Measurements from ENCODE around the gene FSTL3. TPM values are rescaled to one million over a fixed set of nuclear protein-coding genes. Genes with fewer than 3 reads are reported as not detected.

FSTL3 gene
- total RNA-seq (2022; extraction: Qiagen RNA extraction; ENCODE audit: low read depth): 122 to 180 TPM (median 158 TPM) in 5 replicates

GRCh38 chr19:676339-677105, at the start of gene FSTL3:
FSTL3 (plus strand) TSS chr19:676392; CDS start chr19:676424, 32 bp downstream.

DNA sequence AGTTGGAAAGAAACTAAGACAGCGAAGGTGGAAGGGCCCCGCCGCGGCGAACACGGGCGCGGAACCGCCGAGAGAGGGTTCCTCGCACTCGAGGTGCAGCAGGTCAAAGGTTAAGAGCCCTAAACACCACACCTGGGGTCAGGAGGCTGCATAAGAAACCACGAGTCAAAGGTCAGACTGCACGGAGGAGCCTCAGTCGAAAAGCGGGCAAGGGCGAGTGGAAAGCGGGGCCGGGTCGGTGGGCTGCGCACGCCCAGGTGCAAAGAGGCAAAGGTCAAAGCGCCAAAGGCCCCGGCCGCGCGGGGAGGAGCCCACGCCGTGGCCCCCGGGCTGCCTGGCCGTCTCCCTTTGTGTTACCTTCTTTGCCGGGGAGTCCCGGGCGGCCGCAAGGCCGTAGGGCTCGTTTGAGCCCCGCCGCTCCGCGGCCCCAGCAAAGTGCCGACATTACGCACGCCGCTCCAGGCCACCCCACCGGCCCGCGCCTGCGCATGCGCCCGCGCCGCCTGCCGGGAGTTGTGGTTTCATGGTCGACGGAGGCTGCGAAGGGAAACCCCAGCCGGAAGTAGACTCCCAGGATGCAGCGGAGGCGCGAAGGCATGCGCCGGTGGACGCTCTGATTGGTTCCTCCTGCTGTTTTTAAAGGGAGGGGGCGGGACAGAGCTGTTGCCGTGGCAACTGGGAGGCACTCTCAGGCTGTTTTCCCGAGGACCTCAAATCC, 43.0 kb upstream of the FSTL3 start, which contains the start of gene POLRMT:
POLRMT (minus strand) TSS at position 470 of the 718 bp plus-strand sequence; CDS start at position 445, 25 bp downstream.

GRCh38 chr19:639253-640160, 36.7 kb upstream of the FSTL3 start, which contains the start of gene FGF22:
FGF22 (plus strand) TSS chr19:639879; CDS start chr19:639926, 47 bp downstream.

GRCh38 chr19:662962-663681, 13.1 kb upstream of the FSTL3 start, which contains the start of gene RNF126:
RNF126 (minus strand) TSS chr19:663214; CDS start chr19:663121, 93 bp downstream.

DNA sequence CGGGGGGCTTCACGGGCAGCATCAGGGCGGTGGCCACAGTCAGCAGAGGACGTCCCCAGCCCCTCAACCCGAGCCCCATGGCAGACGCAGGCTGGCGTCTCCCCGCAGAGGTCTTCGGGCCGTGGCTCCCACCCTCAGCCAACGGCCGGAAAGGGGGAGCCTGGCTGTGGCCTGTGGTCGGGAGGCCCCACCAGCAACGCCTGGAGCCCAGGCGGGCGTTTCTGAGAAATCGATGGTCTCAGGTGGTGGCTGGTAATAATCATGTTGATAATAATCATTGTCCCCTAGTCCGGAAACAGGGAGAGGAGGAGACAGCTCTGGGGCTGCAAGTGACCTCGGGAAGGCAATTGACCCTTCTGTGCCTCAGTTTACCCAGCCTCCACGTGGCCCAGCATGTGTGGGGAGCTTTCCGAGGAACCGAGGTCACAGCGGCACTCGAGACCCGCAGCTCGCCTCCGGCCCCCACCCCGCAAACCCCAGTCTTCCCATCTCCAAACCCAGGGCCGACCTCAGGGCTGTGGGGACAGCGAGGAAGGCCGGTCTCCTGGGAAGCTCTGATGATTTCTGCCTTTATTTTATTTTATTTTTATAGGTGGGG, 19.3 kb downstream of the FSTL3 start, which contains the start of gene PRSS57:
PRSS57 (minus strand) TSS at position 101 of the 598 bp plus-strand sequence; CDS start at position 79, 22 bp downstream.

DNA sequence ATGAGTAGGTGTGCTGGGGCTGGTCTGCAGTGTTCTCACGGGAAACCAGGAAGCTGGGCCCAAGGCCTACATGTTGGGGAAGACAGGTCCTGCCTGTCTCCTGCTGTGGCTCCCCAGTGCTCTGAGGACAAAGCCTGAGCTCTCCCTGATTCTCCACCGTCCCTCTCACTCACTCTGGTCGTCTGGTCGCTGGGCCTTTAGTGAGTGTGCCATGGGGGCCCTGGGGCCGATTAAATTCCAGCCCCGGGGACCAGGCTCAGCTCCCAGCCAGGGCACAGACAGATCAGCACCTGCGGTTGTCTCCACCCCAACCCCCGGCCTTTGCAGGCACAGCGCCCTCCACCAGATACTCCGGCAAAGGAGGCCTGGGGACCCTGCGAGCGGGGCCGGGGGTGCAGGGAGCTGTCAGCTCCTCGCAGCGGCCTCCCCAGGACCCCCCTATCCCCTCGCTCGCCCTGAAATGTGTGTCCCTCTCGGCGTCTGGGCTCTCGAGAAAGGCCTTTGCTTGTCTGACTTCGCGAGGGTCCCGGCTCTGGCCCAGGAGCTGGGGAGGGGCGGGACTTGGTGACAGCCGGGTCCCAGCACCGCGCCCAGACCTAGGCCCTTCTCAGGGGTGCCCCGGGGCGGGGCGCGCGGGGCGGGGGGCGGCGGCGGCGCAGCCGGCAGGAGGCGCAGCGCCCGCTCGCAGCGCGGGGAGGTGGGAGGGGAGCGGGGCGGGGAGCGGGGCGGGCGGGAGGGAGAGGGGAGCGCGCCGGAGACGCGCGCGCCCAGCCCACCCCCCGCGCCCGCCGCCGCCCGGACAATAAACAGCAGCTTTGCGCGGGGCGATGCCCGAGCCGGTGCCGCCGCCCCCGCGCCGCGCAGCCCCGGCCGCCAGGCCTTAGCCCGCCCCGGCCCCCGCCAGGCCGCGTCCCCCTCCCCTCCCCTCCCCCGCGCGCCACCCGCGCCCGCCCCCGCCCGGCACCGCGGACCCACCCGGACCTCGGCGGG, 32.3 kb downstream of the FSTL3 start, which contains the start of gene PALM:
PALM (plus strand) TSS at position 782 of the 990 bp plus-strand sequence. CDS start 212 bp downstream, outside the sequence.

Other genes starting within 250 kb of the FSTL3 start
- gene SHC2, start 215.4 kb upstream of the FSTL3 start, total RNA-seq (2022; extraction: Qiagen RNA extraction; ENCODE audit: low read depth): 0.63 to 1.4 TPM (median 0.97 TPM) in 5 replicates
- 0.15 to 0.28 TPM (median 0.19 TPM) in 5 replicates for gene MADCAM1, start 179.9 kb upstream of the FSTL3 start, total RNA-seq (2022; extraction: Qiagen RNA extraction; ENCODE audit: low read depth)
- gene TPGS1, start 168.9 kb upstream of the FSTL3 start, total RNA-seq (2022; extraction: Qiagen RNA extraction; ENCODE audit: low read depth): 11.8 to 19.1 TPM (median 18.1 TPM) in 5 replicates
- 59.4 to 109 TPM (median 103 TPM) in 5 replicates for gene CDC34, start 144.6 kb upstream of the FSTL3 start, total RNA-seq (2022; extraction: Qiagen RNA extraction; ENCODE audit: low read depth)
- 0.23 to 0.66 TPM (median 0.51 TPM) in 4 of 5 replicates, not detected in the other for gene GZMM, start 132.3 kb upstream of the FSTL3 start, total RNA-seq (2022; extraction: Qiagen RNA extraction; ENCODE audit: low read depth)
- gene BSG, start 103.8 kb upstream of the FSTL3 start, total RNA-seq (2022; extraction: Qiagen RNA extraction; ENCODE audit: low read depth): 636 to 735 TPM (median 683 TPM) in 5 replicates
- gene HCN2, start 86.5 kb upstream of the FSTL3 start, total RNA-seq (2022; extraction: Qiagen RNA extraction; ENCODE audit: low read depth): 27.7 to 43.9 TPM (median 40.1 TPM) in 5 replicates
- gene POLRMT, start 42.9 kb upstream of the FSTL3 start, total RNA-seq (2022; extraction: Qiagen RNA extraction; ENCODE audit: low read depth): 74.8 to 121 TPM (median 94.7 TPM) in 5 replicates
- 0.24 to 0.95 TPM (median 0.67 TPM) in 5 replicates for gene FGF22, start 36.5 kb upstream of the FSTL3 start, total RNA-seq (2022; extraction: Qiagen RNA extraction; ENCODE audit: low read depth)
- gene RNF126, start 13.2 kb upstream of the FSTL3 start, total RNA-seq (2022; extraction: Qiagen RNA extraction; ENCODE audit: low read depth): 56.8 to 77.8 TPM (median 70.4 TPM) in 5 replicates
- gene PRSS57, start 19.1 kb downstream of the FSTL3 start, total RNA-seq (2022; extraction: Qiagen RNA extraction; ENCODE audit: low read depth): 0.16 to 0.19 TPM in 2 of 5 replicates, not detected in the others
- gene PALM, start 32.5 kb downstream of the FSTL3 start, total RNA-seq (2022; extraction: Qiagen RNA extraction; ENCODE audit: low read depth): 11.8 to 18.1 TPM (median 13.4 TPM) in 5 replicates
- 71.8 to 97.6 TPM (median 91.6 TPM) in 5 replicates for gene MISP, start 74.7 kb downstream of the FSTL3 start, total RNA-seq (2022; extraction: Qiagen RNA extraction; ENCODE audit: low read depth)
- 218 to 248 TPM (median 225 TPM) in 5 replicates for gene PTBP1, start 121.1 kb downstream of the FSTL3 start, total RNA-seq (2022; extraction: Qiagen RNA extraction; ENCODE audit: low read depth)
- 2.8 to 5.5 TPM (median 4.3 TPM) in 5 replicates for gene PLPPR3, start 145.6 kb downstream of the FSTL3 start, total RNA-seq (2022; extraction: Qiagen RNA extraction; ENCODE audit: low read depth)
- 0.14 to 0.53 TPM (median 0.28 TPM) in 4 of 5 replicates, not detected in the other for gene AZU1, start 151.4 kb downstream of the FSTL3 start, total RNA-seq (2022; extraction: Qiagen RNA extraction; ENCODE audit: low read depth)
- 0.26 to 0.50 TPM (median 0.34 TPM) in 4 of 5 replicates, not detected in the other for gene PRTN3, start 164.6 kb downstream of the FSTL3 start, total RNA-seq (2022; extraction: Qiagen RNA extraction; ENCODE audit: low read depth)
- gene ELANE, start 175.9 kb downstream of the FSTL3 start, total RNA-seq (2022; extraction: Qiagen RNA extraction; ENCODE audit: low read depth): 0.09 TPM in 1 of 5 replicates, not detected in the others
- gene CFD, start 183.3 kb downstream of the FSTL3 start, total RNA-seq (2022; extraction: Qiagen RNA extraction; ENCODE audit: low read depth): 9.2 to 23.6 TPM (median 21.2 TPM) in 5 replicates
- 10.6 to 21.5 TPM (median 17.4 TPM) in 5 replicates for gene MED16, start 216.8 kb downstream of the FSTL3 start, total RNA-seq (2022; extraction: Qiagen RNA extraction; ENCODE audit: low read depth)
- gene RNU6-9, start 217.1 kb downstream of the FSTL3 start, total RNA-seq (2022; extraction: Qiagen RNA extraction; ENCODE audit: low read depth): not detected in 5 replicates
- 26.2 to 43.3 TPM (median 39.5 TPM) in 5 replicates for gene R3HDM4, start 236.8 kb downstream of the FSTL3 start, total RNA-seq (2022; extraction: Qiagen RNA extraction; ENCODE audit: low read depth)
- 0.23 to 0.88 TPM (median 0.29 TPM) in 5 replicates for gene KISS1R, start 240.9 kb downstream of the FSTL3 start, total RNA-seq (2022; extraction: Qiagen RNA extraction; ENCODE audit: low read depth)
- gene ARID3A, start 249.6 kb downstream of the FSTL3 start, total RNA-seq (2022; extraction: Qiagen RNA extraction; ENCODE audit: low read depth): 4.0 to 5.9 TPM (median 5.5 TPM) in 5 replicates

Measured in A549 treated with RU486 at 1 μM for 4 hours (cell line).